Activated CD8-positive, alpha-beta memory T cell treated with anti-CD3 and anti-CD28 coated beads, Interleukin-2, amount 10 ng/mL, durations not matched to agents 7 days and 5 days (primary cell): ENCODE data around the gene HIBADH. TPM values are rescaled to one million over a fixed set of nuclear protein-coding genes. Genes with fewer than 3 reads are reported as not detected.

ENCODE experiments used
- ATAC-seq: fragments of 150-1000 bp; cut with Tn5 transposase; one replicate; pipeline ENCODE4 v1.10.0; 2021; ENCODE audit warnings: moderate library complexity
- CTCF ChIA-PET: fragments of 350-600 bp; sonication (Branson Sonifier 250); formaldehyde crosslinking; loops from one replicate; lab custom pipeline; 2021; ENCODE audit warnings: antibody characterized with exemption; lab: Charles Lee
- DNase-seq: peaks from one replicate; pipeline ENCODE4 v3.0.0-alpha.2; 2020
- H3K27ac Mint-ChIP-seq: one replicate; pipeline ENCODE4 v1.8.0; 2021; ENCODE audit warnings: mild to moderate bottlenecking, mixed read lengths
- H3K27me3 Mint-ChIP-seq: one replicate; pipeline ENCODE4 v1.8.0; 2021; ENCODE audit warnings: mixed read lengths
- H3K36me3 Mint-ChIP-seq: one replicate; pipeline ENCODE4 v1.8.0; 2021; ENCODE audit warnings: mild to moderate bottlenecking, mixed read lengths
- H3K4me1 Mint-ChIP-seq: one replicate; pipeline ENCODE4 v1.8.0; 2021; ENCODE audit warnings: mixed read lengths
- H3K4me3 Mint-ChIP-seq: one replicate; pipeline ENCODE4 v1.8.0; 2021; ENCODE audit warnings: mild to moderate bottlenecking, moderate library complexity, mixed read lengths
- H3K9me3 Mint-ChIP-seq: one replicate; pipeline ENCODE4 v1.8.0; 2022; ENCODE audit warnings: low read depth, mixed read lengths
- total RNA-seq, 2 experiments: library from RNA; stranded (reverse); gene quantifications; one replicate each; pipeline ENCODE4 v1.2.3, GENCODE V29; 2021

The HIBADH gene
- total RNA-seq, 2 experiments from 2014 or later = 13.1 to 15.8 TPM

- CTCF ChIA-PET = interaction anchor here (0.7 to 1.7 kb wide), 2 partner anchors 11 to 12 kb away, joined by 3 to 6 read pairs; no protein-coding TSS in a partner anchor
- no peaks in the 10 kb centered on the region for H3K4me1 Mint-ChIP-seq
- H3K36me3 Mint-ChIP-seq = peaks cover 36% of the 10 kb centered on the region
These were observed 45.7 kb downstream of the HIBADH start for GRCh38 chr7:27616914-27617548.

GRCh38 chr7:27616186-27616491 is 46.5 kb downstream of the HIBADH start:
- no peak overlapping the region for H3K4me3 Mint-ChIP-seq
- ATAC-seq (no peak), DNase-seq (no peak)
- H3K27me3 Mint-ChIP-seq = no peaks in the 10 kb centered on the region
- H3K27ac Mint-ChIP-seq = no peak overlapping the region
- no peaks in the 10 kb centered on the region for H3K4me1 Mint-ChIP-seq
- CTCF ChIA-PET = interaction anchor here (1.7 kb wide), 1 partner anchor 10 kb away, joined by 6 read pairs; no protein-coding TSS in a partner anchor
- H3K9me3 Mint-ChIP-seq = peaks cover 17% of the 10 kb centered on the region
- peaks cover 31% of the 10 kb centered on the region for H3K36me3 Mint-ChIP-seq

More at GRCh38 chr7:27616914-27617548, 45.7 kb downstream of the HIBADH start:
- H3K9me3 Mint-ChIP-seq = peaks cover 17% of the 10 kb centered on the region
- H3K4me3 Mint-ChIP-seq = no peak overlapping the region
- ATAC-seq = no peak
- no peaks in the 10 kb centered on the region for H3K27me3 Mint-ChIP-seq
- DNase-seq = no peak
- no peak overlapping the region for H3K27ac Mint-ChIP-seq

GRCh38 chr7:27615420-27616185 is 47.1 kb downstream of the HIBADH start:
- no peak for DNase-seq
- CTCF ChIA-PET = interaction anchor here (0.7 kb wide), 1 partner anchor 9 kb away, joined by 3 read pairs; no protein-coding TSS in a partner anchor
- no peak overlapping the region for H3K4me3 Mint-ChIP-seq
- peaks cover 26% of the 10 kb centered on the region for H3K36me3 Mint-ChIP-seq
- no peaks in the 10 kb centered on the region for H3K27me3 Mint-ChIP-seq
- no peaks in the 10 kb centered on the region for H3K4me1 Mint-ChIP-seq
- H3K27ac Mint-ChIP-seq = no peak overlapping the region
- H3K9me3 Mint-ChIP-seq = peaks cover 12% of the 10 kb centered on the region
- ATAC-seq = no peak

GRCh38 chr7:27614095-27614494 is 48.6 kb downstream of the HIBADH start:
- ATAC-seq (no peak), DNase-seq (no peak)
- Mint-ChIP-seq H3K27me3 (no peaks in the 10 kb centered on the region), H3K4me3 (no peak overlapping the region), H3K36me3 (peaks cover 13% of the 10 kb centered on the region), H3K4me1 (no peaks in the 10 kb centered on the region), H3K27ac (no peak overlapping the region), H3K9me3 (peaks cover under 1% of the 10 kb centered on the region)
- CTCF ChIA-PET = interaction anchor here (0.6 kb wide), 1 partner anchor 18 kb away, joined by 4 read pairs; no protein-coding TSS in a partner anchor

GRCh38 chr7:27611059-27611458 is 51.6 kb downstream of the HIBADH start:
- Mint-ChIP-seq H3K4me1 (no peaks in the 10 kb centered on the region), H3K36me3 (peaks cover 4% of the 10 kb centered on the region), H3K4me3 (no peak overlapping the region), H3K27ac (no peak overlapping the region), H3K9me3 (no peaks in the 10 kb centered on the region), H3K27me3 (no peaks in the 10 kb centered on the region)
- DNase-seq (no peak), ATAC-seq (no peak)
- CTCF ChIA-PET = no interaction called here

GRCh38 chr7:27608776-27609495 is 53.7 kb downstream of the HIBADH start:
- Mint-ChIP-seq H3K27me3 (no peaks in the 10 kb centered on the region), H3K36me3 (no peaks in the 10 kb centered on the region), H3K9me3 (no peaks in the 10 kb centered on the region), H3K4me3 (no peak overlapping the region), H3K27ac (no peak overlapping the region), H3K4me1 (no peaks in the 10 kb centered on the region)
- no peak for ATAC-seq
- CTCF ChIA-PET = no interaction called here
- no peak for DNase-seq

- ATAC-seq = no peak
- DNase-seq = no peak
- H3K4me3 Mint-ChIP-seq = no peak overlapping the region
- no peaks in the 10 kb centered on the region for H3K9me3 Mint-ChIP-seq
- no peak overlapping the region for H3K27ac Mint-ChIP-seq
- no peaks in the 10 kb centered on the region for H3K4me1 Mint-ChIP-seq
- H3K27me3 Mint-ChIP-seq = no peaks in the 10 kb centered on the region
- H3K36me3 Mint-ChIP-seq = no peaks in the 10 kb centered on the region
- CTCF ChIA-PET = interaction anchor here (1.0 to 1.4 kb wide), 3 partner anchors 8 to 26 kb away, joined by 3 to 6 read pairs (median 3); no protein-coding TSS in a partner anchor
These were observed 55.5 kb downstream of the HIBADH start for GRCh38 chr7:27607210-27607606.

- H3K36me3 Mint-ChIP-seq = no peaks in the 10 kb centered on the region
- no peaks in the 10 kb centered on the region for H3K9me3 Mint-ChIP-seq
- ATAC-seq (no peak), DNase-seq (no peak)
- no peak overlapping the region for H3K27ac Mint-ChIP-seq
- H3K4me3 Mint-ChIP-seq = no peak overlapping the region
- H3K4me1 Mint-ChIP-seq = no peaks in the 10 kb centered on the region
- H3K27me3 Mint-ChIP-seq = no peaks in the 10 kb centered on the region
- CTCF ChIA-PET = interaction anchor here (1.0 to 1.4 kb wide), 5 partner anchors 9 to 56 kb away, joined by 3 to 6 read pairs (median 3); partner anchors contain the start of gene HIBADH
These were observed 56.1 kb downstream of the HIBADH start for GRCh38 chr7:27606270-27607209.

GRCh38 chr7:27605689-27606269 is 56.9 kb downstream of the HIBADH start:
- Mint-ChIP-seq H3K27ac (no peak overlapping the region), H3K4me3 (no peak overlapping the region), H3K36me3 (no peaks in the 10 kb centered on the region), H3K4me1 (no peaks in the 10 kb centered on the region), H3K9me3 (no peaks in the 10 kb centered on the region), H3K27me3 (no peaks in the 10 kb centered on the region)
- no peak for DNase-seq
- ATAC-seq = no peak
- CTCF ChIA-PET = interaction anchor here (0.7 to 1.4 kb wide), 7 partner anchors 9 to 395 kb away, joined by 3 to 6 read pairs (median 3); partner anchors contain the start of gene HIBADH

- Mint-ChIP-seq H3K27me3 (no peaks in the 10 kb centered on the region), H3K4me1 (no peaks in the 10 kb centered on the region), H3K4me3 (no peak overlapping the region), H3K9me3 (no peaks in the 10 kb centered on the region), H3K36me3 (no peaks in the 10 kb centered on the region), H3K27ac (no peak overlapping the region)
- CTCF ChIA-PET = interaction anchor here (0.7 to 1.4 kb wide), 4 partner anchors 11 to 394 kb away, joined by 3 to 4 read pairs (median 4); no protein-coding TSS in a partner anchor
- ATAC-seq (no peak), DNase-seq (no peak)
These were observed 57.4 kb downstream of the HIBADH start for GRCh38 chr7:27605283-27605682.

- H3K27ac Mint-ChIP-seq = no peak overlapping the region
- no peak for ATAC-seq
- CTCF ChIA-PET = interaction anchor here (1.4 kb wide), 1 partner anchor 16 kb away, joined by 4 read pairs; no protein-coding TSS in a partner anchor
- H3K9me3 Mint-ChIP-seq = no peaks in the 10 kb centered on the region
- no peaks in the 10 kb centered on the region for H3K36me3 Mint-ChIP-seq
- H3K27me3 Mint-ChIP-seq = no peaks in the 10 kb centered on the region
- no peak overlapping the region for H3K4me3 Mint-ChIP-seq
- H3K4me1 Mint-ChIP-seq = no peaks in the 10 kb centered on the region
- no peak for DNase-seq
These were observed 58.9 kb downstream of the HIBADH start for GRCh38 chr7:27603813-27604212.

GRCh38 chr7:27602766-27603165 is 59.9 kb downstream of the HIBADH start:
- Mint-ChIP-seq H3K27ac (no peak overlapping the region), H3K9me3 (no peaks in the 10 kb centered on the region), H3K27me3 (no peaks in the 10 kb centered on the region), H3K4me1 (no peaks in the 10 kb centered on the region), H3K36me3 (no peaks in the 10 kb centered on the region), H3K4me3 (no peak overlapping the region)
- CTCF ChIA-PET = no interaction called here
- DNase-seq (no peak), ATAC-seq (no peak)
